CD4-positive, alpha-beta T cell treated with Interleukin-12 subunit alpha and Interleukin-12 subunit beta, for 1 hour (primary cell): ENCODE data around the gene VCAM1.
A peak's percentile ranks its signal among the peaks of the same experiment; 100 is the strongest.

Source experiments
- DNase-seq: peaks from one replicate; pipeline ENCODE4 v3.0.0-alpha.2; 2020

VCAM1 gene

GRCh38 chr1:100719490-100719889 lies at the start of gene VCAM1:
Gene VCAM1 (plus strand): TSS chr1:100719742. CDS start chr1:100719861, 119 bp downstream.
- no peak for DNase-seq

GRCh38 chr1:100670083-100670482 lies 49.5 kb upstream of the VCAM1 start:
- no peak for DNase-seq

GRCh38 chr1:100671601-100672000 lies 47.9 kb upstream of the VCAM1 start:
- DNase-seq, result no peak

- DNase-seq, result no peak
Measured at GRCh38 chr1:100683448-100684349, 35.8 kb upstream of the VCAM1 start.

GRCh38 chr1:100699744-100700143 lies 19.8 kb upstream of the VCAM1 start:
- DNase-seq, result no peak

- no peak for DNase-seq
Measured at GRCh38 chr1:100700586-100700985, 19.0 kb upstream of the VCAM1 start.

GRCh38 chr1:100703052-100703451 lies 16.5 kb upstream of the VCAM1 start:
- no peak for DNase-seq

- DNase-seq, result no peak
Measured at GRCh38 chr1:100703716-100704115, 15.8 kb upstream of the VCAM1 start.

- no peak for DNase-seq
Measured at GRCh38 chr1:100704473-100704872, 15.1 kb upstream of the VCAM1 start.

GRCh38 chr1:100706296-100706695 lies 13.2 kb upstream of the VCAM1 start:
- no peak for DNase-seq

GRCh38 chr1:100706856-100707255 lies 12.7 kb upstream of the VCAM1 start:
- no peak for DNase-seq

GRCh38 chr1:100708476-100709062 lies 11.0 kb upstream of the VCAM1 start:
- DNase-seq, result no peak

- no peak for DNase-seq
Measured at GRCh38 chr1:100710906-100711682, 8.4 kb upstream of the VCAM1 start.

- DNase-seq, result peak; percentile 62
Measured at GRCh38 chr1:100713027-100713426, 6.5 kb upstream of the VCAM1 start.

GRCh38 chr1:100713626-100714025 lies 5.9 kb upstream of the VCAM1 start:
- no peak for DNase-seq

- no peak for DNase-seq
Measured at GRCh38 chr1:100714599-100714998, 4.9 kb upstream of the VCAM1 start.

GRCh38 chr1:100717218-100717617 lies 2.3 kb upstream of the VCAM1 start:
- no peak for DNase-seq

GRCh38 chr1:100718581-100718980 lies 961 bp upstream of the VCAM1 start:
- DNase-seq, result no peak

- DNase-seq, result no peak
Measured at GRCh38 chr1:100720101-100720500, 559 bp downstream of the VCAM1 start.

GRCh38 chr1:100720751-100721150 lies 1.2 kb downstream of the VCAM1 start:
- no peak for DNase-seq

- DNase-seq, result no peak
Measured at GRCh38 chr1:100721526-100722207, 2.1 kb downstream of the VCAM1 start.

- no peak for DNase-seq
Measured at GRCh38 chr1:100722221-100722620, 2.7 kb downstream of the VCAM1 start.

- DNase-seq, result no peak
Measured at GRCh38 chr1:100724281-100724680, 4.7 kb downstream of the VCAM1 start.
